Measurements from ENCODE around the gene CALU.

GRCh38 chr7:128734890-128735289, 4.3 kb upstream of the CALU start:
- no peak for TF ChIP-seq CTCF (IDR thresholded peaks at IDR 0.05)
- TF ChIP-seq POLR2A (IDR thresholded peaks at IDR 0.05): no peak
